Transverse colon (tissue), 4 donors: ENCODE data around the gene SPATA13. TPM values are rescaled to one million over a fixed set of nuclear protein-coding genes. Genes with fewer than 3 reads are reported as not detected.
A peak's percentile ranks its signal among the peaks of the same experiment; 100 is the strongest.
"Not testable (repeated sequence)": the region's sequence is repeated elsewhere in the genome, so short reads cannot be mapped to it uniquely, and the experiment has no call there.

Experiments used
- DNase-seq: peaks from one replicate; pipeline ENCODE4 v3.0.0-alpha.2; 2019
- H3K27ac ChIP-seq, 4 donors: fragments of 200-600 bp; sonication (generic); 2 replicates each; pipeline ENCODE4 v1.5.1; 2016 to 2018; ENCODE audit warnings: inconsistent platforms in 4 of 4
- H3K27me3 ChIP-seq: fragments of 200-600 bp; sonication (generic); 2 replicates; pipeline ENCODE4 v1.5.1; 2017; ENCODE audit warnings: inconsistent platforms
- H3K36me3 ChIP-seq, 4 donors: fragments of 200-600 bp; sonication (generic); 2 replicates each; pipeline ENCODE4 v1.5.1; 2017 to 2019; ENCODE audit warnings: inconsistent platforms in 4 of 4
- H3K4me1 ChIP-seq, 4 donors: fragments of 200-600 bp; sonication (generic); 2 replicates each; pipeline ENCODE4 v1.5.1; 2017 to 2020; ENCODE audit warnings: inconsistent platforms in 4 of 4
- H3K4me3 ChIP-seq, 4 donors: fragments of 200-600 bp; sonication (generic); 1 replicate in 1 of 4; 2 replicates in 3 of 4; pipeline versions ENCODE4 v1.5.1 to v1.6.1; 2017 to 2019; ENCODE audit warnings: inconsistent platforms in 4 of 4
- H3K9me3 ChIP-seq, 2 donors: fragments of 200-600 bp; sonication (generic); 2 replicates each; pipeline ENCODE4 v1.5.1; 2017 to 2019; ENCODE audit warnings: inconsistent platforms in 2 of 2
- EP300 ChIP-seq: sonication (generic); formaldehyde crosslinking; IDR thresholded peaks from one replicate; pipeline ENCODE4 v1.6.1; 2017; ENCODE audit warnings: antibody characterized with exemption, low read depth
- POLR2AphosphoS5 ChIP-seq, 3 donors: sonication (generic); formaldehyde crosslinking; IDR thresholded peaks; one replicate each; pipeline ENCODE4 v1.6.1; 2016; ENCODE audit warnings: antibody characterized with exemption in 3 of 3
- WGBS, 2 donors: methylation state at CpG; one replicate each; pipeline ENCODE4 v1.1.5; 2018; ENCODE audit warnings: low coverage in 1 of 2; 5-methylcytosine and 5-hydroxymethylcytosine counted together
- in situ Hi-C, 4 donors: fragments of 200-750 bp; cut with MboI; loops; one replicate each; pipeline versions ENCODE4 v1.15.0 to v1.15.1; 2017; ENCODE audit warnings: low sequenced_read_pairs in 3 of 4, low pct_ligation_motif_present in 1 of 4, low pct_unique_long_range_greater_than_20kb in 1 of 4
- intact Hi-C: fragments of 100-400 bp; cut with DNase I; formaldehyde crosslinking; loops from one replicate; pipeline ENCODE4 v1.15.1; 2023; ENCODE audit warnings: low total_unique reads
- total RNA-seq, 4 donors: library from RNA; depleted of rRNA; stranded (reverse); fragments of >200 nt; gene quantifications; one replicate each; pipeline ENCODE4 v1.1.0, GENCODE V29; 2016
- TF ChIP-seq, protein P1 (sequence below), 5 experiments: fragments of 200-600 bp in 3 of 5; fragments of 450-650 bp in 2 of 5; sonication (generic) in 3 of 5; IDR thresholded peaks; 1 replicate in 2 of 5; 2 replicates in 3 of 5; pipeline ENCODE4 v1.5.1; 2016 to 2017; ENCODE audit warnings: antibody characterized with exemption in 5 of 5, inconsistent platforms in 3 of 5, mild to moderate bottlenecking in 2 of 5, moderate library complexity in 1 of 5

The SPATA13 gene
- total RNA-seq, 4 donors from 2014 or later = 85.1 to 612 (median 228) TPM

DNA sequence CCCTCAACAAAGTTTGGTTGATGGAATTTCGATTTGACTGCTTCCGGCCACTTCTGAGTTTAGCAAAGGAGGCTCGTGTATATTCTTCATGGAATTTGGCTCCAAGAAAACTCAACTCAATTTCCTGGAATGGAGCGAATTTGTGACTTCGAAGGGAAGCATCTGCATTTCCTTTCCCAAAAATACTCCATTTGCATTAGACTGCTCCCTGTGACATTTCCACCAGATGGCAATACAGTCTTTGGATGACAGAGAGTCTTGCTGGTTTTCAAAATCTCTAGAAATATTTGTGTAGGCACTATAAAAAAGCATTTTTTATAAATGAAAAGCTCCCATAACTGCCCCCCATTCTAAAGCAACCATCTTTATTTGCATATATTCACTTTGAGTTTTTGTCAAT is 152.9 kb downstream of the SPATA13 start:
- no peaks in the 10 kb centered on the region for H3K36me3 ChIP-seq
- in situ Hi-C loops (no loop called here), intact Hi-C loops (no loop called here)
- no peak for DNase-seq
- H3K27ac ChIP-seq = no peak overlapping the region
- H3K4me1 ChIP-seq = no peaks in the 10 kb centered on the region
- WGBS, 2 donors = 48 to 50% methylated on average over 4 to 5 of the region's 5 CpGs
- no peak for TF ChIP-seq POLR2AphosphoS5 (IDR thresholded peaks at IDR 0.05)
- TF ChIP-seq EP300 = no peak
- TF ChIP-seq, protein P1, sequence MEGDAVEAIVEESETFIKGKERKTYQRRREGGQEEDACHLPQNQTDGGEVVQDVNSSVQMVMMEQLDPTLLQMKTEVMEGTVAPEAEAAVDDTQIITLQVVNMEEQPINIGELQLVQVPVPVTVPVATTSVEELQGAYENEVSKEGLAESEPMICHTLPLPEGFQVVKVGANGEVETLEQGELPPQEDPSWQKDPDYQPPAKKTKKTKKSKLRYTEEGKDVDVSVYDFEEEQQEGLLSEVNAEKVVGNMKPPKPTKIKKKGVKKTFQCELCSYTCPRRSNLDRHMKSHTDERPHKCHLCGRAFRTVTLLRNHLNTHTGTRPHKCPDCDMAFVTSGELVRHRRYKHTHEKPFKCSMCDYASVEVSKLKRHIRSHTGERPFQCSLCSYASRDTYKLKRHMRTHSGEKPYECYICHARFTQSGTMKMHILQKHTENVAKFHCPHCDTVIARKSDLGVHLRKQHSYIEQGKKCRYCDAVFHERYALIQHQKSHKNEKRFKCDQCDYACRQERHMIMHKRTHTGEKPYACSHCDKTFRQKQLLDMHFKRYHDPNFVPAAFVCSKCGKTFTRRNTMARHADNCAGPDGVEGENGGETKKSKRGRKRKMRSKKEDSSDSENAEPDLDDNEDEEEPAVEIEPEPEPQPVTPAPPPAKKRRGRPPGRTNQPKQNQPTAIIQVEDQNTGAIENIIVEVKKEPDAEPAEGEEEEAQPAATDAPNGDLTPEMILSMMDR (IDR thresholded peaks at IDR 0.05) = peak in 1 of 5 experiments; percentile 19
- no peak overlapping the region for H3K4me3 ChIP-seq
- H3K27me3 ChIP-seq = no peaks in the 10 kb centered on the region
- H3K9me3 ChIP-seq = no peaks in the 10 kb centered on the region

DNA sequence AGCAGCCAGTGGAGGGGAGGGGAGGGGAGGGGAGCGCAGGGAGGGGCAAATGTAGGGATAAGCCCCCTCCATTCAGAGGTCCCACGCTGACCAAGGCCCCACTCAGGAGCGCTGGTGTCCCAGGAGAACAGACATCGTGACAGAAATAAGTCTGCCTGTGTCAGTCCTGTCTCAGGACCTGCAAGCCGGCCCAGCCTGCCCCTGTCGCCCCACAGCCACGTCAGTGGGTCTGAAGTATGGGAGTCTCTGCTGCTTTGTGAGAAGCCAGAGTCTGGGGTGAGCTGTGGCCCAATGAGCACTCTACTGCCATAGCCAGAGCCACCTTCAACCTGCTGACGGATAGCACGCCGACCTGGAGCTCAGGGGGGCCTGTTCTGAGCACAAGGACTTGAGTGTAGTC is 157.3 kb downstream of the SPATA13 start:
- WGBS, 2 donors = 80 to 83% methylated on average over 1 to 7 of the region's 10 CpGs
- in situ Hi-C loops, intact Hi-C loops, H3K27ac ChIP-seq, H3K4me3 ChIP-seq, H3K27me3 ChIP-seq, H3K36me3 ChIP-seq, H3K4me1 ChIP-seq, H3K9me3 ChIP-seq, DNase-seq: not testable (repeated sequence)

DNA sequence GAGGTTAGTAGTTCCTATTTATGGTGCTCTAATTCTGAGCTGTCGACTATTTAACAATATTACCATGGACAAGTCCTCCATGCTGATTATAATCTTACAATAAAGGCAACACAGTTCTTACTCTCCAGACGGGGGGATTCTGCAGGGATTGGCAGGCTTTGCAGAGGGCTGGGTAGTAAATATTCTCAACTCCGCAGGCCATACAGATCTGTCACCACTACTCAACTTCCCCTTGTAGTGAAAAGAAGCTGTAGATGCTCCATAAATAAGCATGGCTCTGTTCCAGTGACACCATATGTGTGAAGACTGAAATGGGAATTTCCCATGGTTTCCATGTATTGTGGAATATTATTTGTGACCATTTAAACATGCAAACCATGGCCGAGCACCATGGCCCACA is 158.4 kb downstream of the SPATA13 start:
- H3K4me1 ChIP-seq, DNase-seq, H3K9me3 ChIP-seq, H3K4me3 ChIP-seq, H3K27me3 ChIP-seq, in situ Hi-C loops, intact Hi-C loops, H3K27ac ChIP-seq, H3K36me3 ChIP-seq: not testable (repeated sequence)
- WGBS, 2 donors = 0 to 74% methylated on average over 1 to 4 of the region's 4 CpGs

DNA sequence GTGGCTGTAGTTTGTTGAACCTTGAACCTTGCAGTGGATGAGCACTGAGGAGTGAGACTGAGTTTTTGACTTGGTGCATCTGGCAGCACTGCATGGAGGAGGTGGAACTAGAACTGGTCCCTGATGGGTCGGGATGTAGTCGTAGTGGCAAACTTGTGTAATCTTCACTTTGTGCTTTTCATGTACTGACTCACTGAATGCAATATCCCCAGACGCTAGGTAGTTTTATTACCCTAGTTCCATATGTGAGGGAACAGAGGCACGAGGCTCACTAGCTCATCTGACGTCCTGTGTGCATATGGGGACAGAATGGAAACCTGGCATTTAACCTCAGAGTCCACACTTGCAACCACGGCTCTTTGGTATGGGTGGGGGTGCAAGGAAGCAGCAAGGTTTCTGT is 159.1 kb downstream of the SPATA13 start:
- in situ Hi-C loops (loop anchor here in 1 of 4 donors (5.0 kb wide), 1 partner anchor 427 kb away; no protein-coding TSS in a partner anchor), intact Hi-C loops (loop anchor here (5.0 kb wide), 1 partner anchor 427 kb away; no protein-coding TSS in a partner anchor)
- peaks cover 0 to 13% (median 0%) of the 10 kb centered on the region in 4 donors for H3K4me1 ChIP-seq
- not testable (repeated sequence) for H3K36me3 ChIP-seq, H3K4me3 ChIP-seq, H3K9me3 ChIP-seq, H3K27ac ChIP-seq, H3K27me3 ChIP-seq, DNase-seq
- WGBS, 2 donors = 80 to 81% methylated on average over 2 to 6 of the region's 6 CpGs

DNA sequence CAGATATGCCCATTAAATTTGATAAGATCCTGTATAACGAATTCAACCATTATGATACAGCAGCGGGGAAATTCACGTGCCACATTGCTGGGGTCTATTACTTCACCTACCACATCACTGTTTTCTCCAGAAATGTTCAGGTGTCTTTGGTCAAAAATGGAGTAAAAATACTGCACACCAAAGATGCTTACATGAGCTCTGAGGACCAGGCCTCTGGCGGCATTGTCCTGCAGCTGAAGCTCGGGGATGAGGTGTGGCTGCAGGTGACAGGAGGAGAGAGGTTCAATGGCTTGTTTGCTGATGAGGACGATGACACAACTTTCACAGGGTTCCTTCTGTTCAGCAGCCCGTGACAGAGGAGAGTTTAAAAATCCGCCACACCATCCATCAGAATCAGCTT is 160.9 kb downstream of the SPATA13 start:
- H3K9me3 ChIP-seq, H3K4me3 ChIP-seq, H3K27ac ChIP-seq, H3K27me3 ChIP-seq, DNase-seq, H3K36me3 ChIP-seq: not testable (repeated sequence)
- peaks cover 0 to 13% (median 0%) of the 10 kb centered on the region in 4 donors for H3K4me1 ChIP-seq
- WGBS, 2 donors = 87 to 91% methylated on average over 3 to 8 of the region's 8 CpGs
- intact Hi-C loops = loop anchor here (5.0 kb wide), 1 partner anchor 429 kb away; no protein-coding TSS in a partner anchor
- in situ Hi-C loops = loop anchor here in 1 of 4 donors (5.0 kb wide), 1 partner anchor 429 kb away; no protein-coding TSS in a partner anchor

DNA sequence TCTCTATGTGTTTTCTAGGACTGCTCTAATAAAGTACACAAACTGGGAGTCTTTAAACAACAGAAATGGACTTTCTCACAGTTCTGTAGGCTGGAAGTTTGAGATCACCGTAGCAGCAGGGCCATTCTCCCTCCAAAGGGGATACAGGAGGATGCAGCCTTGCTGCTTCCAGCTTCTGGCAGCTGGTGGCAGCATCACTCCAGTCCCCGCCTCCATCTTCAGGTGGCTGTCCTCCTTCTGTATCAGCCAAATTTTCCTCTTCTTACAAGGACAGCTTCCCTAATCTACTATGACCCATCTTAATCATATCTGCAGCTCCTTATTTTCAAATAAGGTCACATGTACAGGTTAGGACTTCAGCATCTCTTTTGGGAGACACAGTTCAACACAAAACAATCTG is 161.9 kb downstream of the SPATA13 start:
- DNase-seq, H3K4me3 ChIP-seq, H3K9me3 ChIP-seq, H3K36me3 ChIP-seq, H3K27me3 ChIP-seq, H3K27ac ChIP-seq: not testable (repeated sequence)
- TF ChIP-seq, protein P1 (IDR thresholded peaks at IDR 0.05) = peak in 4 of 5 experiments; percentile 35 to 53 (median 39)
- in situ Hi-C loops (loop anchor here in 1 of 4 donors (5.0 kb wide), 1 partner anchor 430 kb away; no protein-coding TSS in a partner anchor), intact Hi-C loops (loop anchor here (5.0 kb wide), 1 partner anchor 430 kb away; no protein-coding TSS in a partner anchor)
- peaks cover 0 to 13% (median 0%) of the 10 kb centered on the region in 4 donors for H3K4me1 ChIP-seq
- whole genome bisulfite sequencing, 2 donors = 42 to 57% methylated on average over 2 of the region's 2 CpGs
